Neural crest cell (in vitro differentiated cells): ENCODE data around the gene ZNF738. TPM values are rescaled to one million over a fixed set of nuclear protein-coding genes. Genes with fewer than 3 reads are reported as not detected.
"Not testable (repeated sequence)": the region's sequence is repeated elsewhere in the genome, so short reads cannot be mapped to it uniquely, and the experiment has no call there.

Experiments
- DNase-seq: peaks from one replicate; pipeline ENCODE4 v3.0.0; 2021; ENCODE audit warnings: low read depth, mixed read lengths, low spot score
- H3K27ac Mint-ChIP-seq: one replicate; pipeline ENCODE4 v1.8.0; 2021; ENCODE audit warnings: mild to moderate bottlenecking, mixed read lengths; ENCODE audit not compliant: unreplicated experiment
- H3K27me3 Mint-ChIP-seq: 2 replicates; pipeline ENCODE4 v1.8.0; 2021; ENCODE audit warnings: low read depth, mild to moderate bottlenecking, mixed read lengths
- H3K36me3 Mint-ChIP-seq: 2 replicates; pipeline ENCODE4 v1.8.0; 2021; ENCODE audit warnings: low read depth, mild to moderate bottlenecking, mixed read lengths
- H3K4me1 Mint-ChIP-seq: 2 replicates; pipeline ENCODE4 v1.8.0; 2021; ENCODE audit warnings: mixed read lengths
- H3K4me3 Mint-ChIP-seq: one replicate; pipeline ENCODE4 v1.8.0; 2021; ENCODE audit warnings: mild to moderate bottlenecking, mixed read lengths
- H3K9me3 Mint-ChIP-seq: 2 replicates; pipeline ENCODE4 v1.8.0; 2021; ENCODE audit warnings: mixed read lengths
- long read RNA-seq: library from polyadenylated mRNA; unstranded; transcript quantifications from one replicate; pipeline ENCODE4 v2.0.0, GENCODE V29; 2020
- total RNA-seq: library from RNA; stranded (reverse); gene quantifications from 2 replicates; pipeline ENCODE4 v1.2.1, GENCODE V29; 2021
- TF ChIP-seq, protein P1 (sequence below): fragments of 200-600 bp; sonication (generic); conservative IDR thresholded peaks from 2 replicates; pipeline ENCODE4 v1.5.0; 2021; ENCODE audit warnings: antibody characterized with exemption, mild to moderate bottlenecking

Gene ZNF738
- 71.1 and 71.4 TPM in 2 replicates for total RNA-seq
- long read RNA-seq, transcript ZNF738-201 (5 exons, 2,442 nt) = major isoform, 33 of 97 reads
- long read RNA-seq, transcript ZNF738-202 (5 exons, 1,142 nt) = minor isoform, 27 of 97 reads
- long read RNA-seq, transcript ZNF738-205 (5 exons, 747 nt) = minor isoform, 6 of 97 reads
- long read RNA-seq, partial matches to known transcripts = 9 of 97 reads
- long read RNA-seq, other reads (novel, unspliced or antisense) = 21 of 97 reads

DNA sequence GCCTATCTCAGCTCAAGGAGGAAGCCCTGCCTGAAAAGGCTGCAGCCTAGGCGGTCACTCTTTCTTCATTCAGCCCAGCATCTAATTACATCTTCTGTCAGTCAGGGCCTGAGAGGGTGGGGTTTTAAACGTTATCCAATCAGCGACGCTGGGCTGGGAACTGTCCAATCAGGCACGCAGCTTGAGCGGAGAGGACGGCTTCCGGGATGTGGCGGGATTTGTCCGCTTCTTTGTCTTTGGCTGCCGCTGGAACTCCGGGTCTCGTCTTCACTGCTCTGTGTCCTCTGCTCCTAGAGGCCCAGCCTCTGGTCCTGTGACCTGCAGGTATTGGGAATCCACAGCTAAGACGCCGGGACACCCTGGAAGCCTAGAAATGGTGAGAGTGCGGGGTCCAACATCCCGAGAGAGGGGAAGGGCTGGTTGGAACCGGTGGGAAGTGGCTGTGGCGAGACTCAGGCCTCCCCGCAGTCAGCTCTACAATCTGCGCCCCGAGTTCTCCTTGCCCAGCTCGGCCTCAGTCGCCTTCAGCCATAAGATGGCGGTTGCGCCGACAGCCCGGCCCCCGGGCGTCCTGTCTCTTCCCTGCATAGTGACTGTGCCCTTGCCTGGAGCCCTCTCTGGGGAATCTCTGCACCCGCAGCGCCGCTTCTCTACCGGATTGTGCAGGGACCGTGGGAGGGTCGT, at the start of gene ZNF738:
ZNF738 (plus strand) TSS at position 233 of the 684 bp plus-strand sequence; CDS start at position 374, 141 bp downstream.
- peaks cover 16% of the 10 kb centered on the region for H3K9me3 Mint-ChIP-seq
- TF ChIP-seq, protein P1, sequence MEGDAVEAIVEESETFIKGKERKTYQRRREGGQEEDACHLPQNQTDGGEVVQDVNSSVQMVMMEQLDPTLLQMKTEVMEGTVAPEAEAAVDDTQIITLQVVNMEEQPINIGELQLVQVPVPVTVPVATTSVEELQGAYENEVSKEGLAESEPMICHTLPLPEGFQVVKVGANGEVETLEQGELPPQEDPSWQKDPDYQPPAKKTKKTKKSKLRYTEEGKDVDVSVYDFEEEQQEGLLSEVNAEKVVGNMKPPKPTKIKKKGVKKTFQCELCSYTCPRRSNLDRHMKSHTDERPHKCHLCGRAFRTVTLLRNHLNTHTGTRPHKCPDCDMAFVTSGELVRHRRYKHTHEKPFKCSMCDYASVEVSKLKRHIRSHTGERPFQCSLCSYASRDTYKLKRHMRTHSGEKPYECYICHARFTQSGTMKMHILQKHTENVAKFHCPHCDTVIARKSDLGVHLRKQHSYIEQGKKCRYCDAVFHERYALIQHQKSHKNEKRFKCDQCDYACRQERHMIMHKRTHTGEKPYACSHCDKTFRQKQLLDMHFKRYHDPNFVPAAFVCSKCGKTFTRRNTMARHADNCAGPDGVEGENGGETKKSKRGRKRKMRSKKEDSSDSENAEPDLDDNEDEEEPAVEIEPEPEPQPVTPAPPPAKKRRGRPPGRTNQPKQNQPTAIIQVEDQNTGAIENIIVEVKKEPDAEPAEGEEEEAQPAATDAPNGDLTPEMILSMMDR = no peak
- H3K36me3 Mint-ChIP-seq = peaks cover 43% of the 10 kb centered on the region
- peaks cover 4% of the 10 kb centered on the region for H3K27me3 Mint-ChIP-seq
- peak within 1 kb of the TSS; percentile 99 for H3K4me3 Mint-ChIP-seq
- H3K4me1 Mint-ChIP-seq = peaks cover 11% of the 10 kb centered on the region
- peak; percentile 83 for DNase-seq
- peak within 1 kb of the TSS; percentile 100 for H3K27ac Mint-ChIP-seq

DNA sequence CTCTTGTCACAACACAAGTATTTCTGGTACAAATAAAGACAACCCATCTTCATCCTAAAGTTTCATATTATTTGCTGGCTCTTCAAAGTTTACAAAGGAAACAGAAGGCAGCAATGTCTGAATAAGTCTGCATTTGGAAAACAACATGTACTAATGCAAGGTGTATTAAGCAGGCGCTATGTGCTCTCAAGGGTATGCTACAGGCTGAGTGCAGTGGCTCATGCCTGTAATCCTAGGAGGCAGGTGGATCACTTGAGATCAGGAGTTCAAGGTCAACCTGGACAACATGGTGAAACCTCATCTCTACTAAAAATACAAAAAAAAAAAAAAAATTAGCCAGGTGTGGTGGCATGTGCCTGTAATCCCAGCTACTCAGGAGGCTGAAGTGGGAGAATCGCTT, 46.0 kb upstream of the ZNF738 start:
- not testable (repeated sequence) for H3K4me3 Mint-ChIP-seq, H3K4me1 Mint-ChIP-seq, H3K27ac Mint-ChIP-seq, H3K9me3 Mint-ChIP-seq, DNase-seq, H3K27me3 Mint-ChIP-seq
- H3K36me3 Mint-ChIP-seq = peaks cover 19% of the 10 kb centered on the region

DNA sequence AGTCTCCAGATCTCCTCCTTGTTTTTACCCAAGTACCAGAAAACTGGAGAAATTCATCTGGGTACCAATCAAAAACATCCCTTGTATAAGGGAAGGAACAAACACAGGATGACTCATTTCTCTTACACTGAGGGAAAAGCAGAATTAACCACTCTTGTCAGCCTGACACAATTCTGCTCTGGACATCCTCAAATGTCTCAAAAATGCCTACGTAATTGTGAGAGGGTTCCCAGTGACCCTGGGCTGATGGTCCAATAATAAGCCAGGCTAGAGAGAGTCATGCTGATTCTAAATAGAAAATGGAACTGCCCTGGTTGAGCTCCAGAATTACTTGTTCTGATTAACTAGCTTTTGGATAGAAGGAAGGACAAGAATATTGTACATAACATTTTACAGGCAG, 44.1 kb upstream of the ZNF738 start:
- Mint-ChIP-seq H3K27me3 (no peaks in the 10 kb centered on the region), H3K9me3 (no peaks in the 10 kb centered on the region), H3K27ac (no peak overlapping the region), H3K4me3 (no peak overlapping the region), H3K4me1 (peaks cover 4% of the 10 kb centered on the region), H3K36me3 (peaks cover 13% of the 10 kb centered on the region)
- no peak for DNase-seq
- TF ChIP-seq, protein P1 = no peak

DNA sequence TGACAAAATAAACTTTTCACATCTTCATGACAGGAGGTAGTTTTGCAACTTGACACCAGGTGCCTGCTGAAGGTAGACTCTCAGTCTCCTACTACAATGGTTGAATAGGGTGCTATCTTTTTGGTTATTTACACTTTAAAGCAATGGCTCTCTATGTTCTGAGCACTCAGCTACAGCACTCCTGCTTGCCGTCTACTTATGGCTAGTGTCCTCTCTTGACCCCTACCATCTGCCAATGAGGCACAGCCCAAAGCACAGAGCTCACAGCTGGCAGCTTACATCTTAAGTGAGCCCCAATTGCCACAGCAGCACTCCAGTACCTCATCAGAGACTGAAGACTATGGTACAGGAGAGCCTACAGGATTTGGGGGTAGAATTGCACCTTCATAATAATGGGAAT, 41.0 kb upstream of the ZNF738 start:
- TF ChIP-seq, protein P1 = no peak
- H3K27me3 Mint-ChIP-seq = no peaks in the 10 kb centered on the region
- H3K36me3 Mint-ChIP-seq = peaks cover 23% of the 10 kb centered on the region
- H3K4me1 Mint-ChIP-seq = peaks cover 17% of the 10 kb centered on the region
- no peak overlapping the region for H3K27ac Mint-ChIP-seq
- no peaks in the 10 kb centered on the region for H3K9me3 Mint-ChIP-seq
- H3K4me3 Mint-ChIP-seq = no peak overlapping the region
- DNase-seq = no peak

DNA sequence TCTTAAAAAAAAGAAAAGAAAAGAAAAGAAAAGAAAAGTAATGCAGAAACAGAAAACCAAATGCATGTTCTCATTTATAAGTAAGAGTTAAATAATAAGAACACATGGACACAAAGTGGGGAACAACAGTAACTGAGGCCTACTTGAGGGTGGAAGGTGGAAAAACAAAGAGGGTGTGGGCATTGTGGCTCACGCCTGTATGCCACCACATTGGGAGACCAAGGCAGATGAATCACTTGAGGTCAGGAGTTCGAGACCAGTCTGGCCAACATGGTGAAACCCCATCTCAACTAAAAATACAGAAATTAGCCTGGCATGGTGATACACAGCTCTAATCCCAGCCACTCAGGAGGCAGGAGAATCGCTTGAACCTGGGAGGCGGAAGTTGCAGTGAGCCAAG, 37.7 kb upstream of the ZNF738 start:
- DNase-seq = no peak
- Mint-ChIP-seq H3K27ac (no peak overlapping the region), H3K4me1 (peaks cover 36% of the 10 kb centered on the region), H3K4me3 (no peak overlapping the region), H3K27me3 (no peaks in the 10 kb centered on the region), H3K36me3 (peaks cover 36% of the 10 kb centered on the region), H3K9me3 (peaks cover 6% of the 10 kb centered on the region)
- TF ChIP-seq, protein P1 = no peak

DNA sequence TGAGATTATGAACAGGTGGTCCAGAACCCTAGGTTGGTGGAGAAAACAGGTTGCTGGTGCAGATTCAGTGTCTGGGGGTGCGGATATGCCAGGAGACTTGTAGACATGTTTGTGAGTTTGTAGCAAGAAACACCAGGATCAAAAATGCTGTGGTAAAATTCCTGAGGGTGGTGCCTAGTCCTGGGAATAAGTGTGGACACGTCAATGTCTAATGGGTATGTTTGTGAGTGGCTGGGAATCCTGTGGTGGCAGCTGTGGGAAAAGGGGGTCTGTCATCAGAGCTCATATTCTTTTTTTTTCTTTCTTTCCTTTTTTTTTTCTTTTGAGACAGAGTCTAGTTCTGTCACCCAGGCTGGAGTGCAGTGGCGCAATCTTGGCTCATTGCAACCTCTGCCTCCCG, 36.8 kb upstream of the ZNF738 start:
- Mint-ChIP-seq H3K27me3 (no peaks in the 10 kb centered on the region), H3K4me1 (peaks cover 40% of the 10 kb centered on the region), H3K9me3 (peaks cover 9% of the 10 kb centered on the region), H3K27ac (peak overlapping the region; percentile 90), H3K36me3 (peaks cover 41% of the 10 kb centered on the region), H3K4me3 (peak overlapping the region; percentile 57)
- DNase-seq = no peak
- TF ChIP-seq, protein P1 = no peak
